Heart left ventricle (tissue), 16 donors: Measurements from ENCODE around the gene NUDT3. TPM values are rescaled to one million over a fixed set of nuclear protein-coding genes. Genes with fewer than 3 reads are reported as not detected.
A peak's percentile ranks its signal among the peaks of the same experiment; 100 is the strongest.
"Not testable (repeated sequence)": the region's sequence is repeated elsewhere in the genome, so short reads cannot be mapped to it uniquely, and the experiment has no call there.

Source experiments
- ATAC-seq, 4 donors: fragments of 200-7000 bp; cut with Tn5 transposase; one replicate each; pipeline ENCODE4 v1.9.1; 2020 to 2022; ENCODE audit warnings: moderate library complexity in 4 of 4, mild to moderate bottlenecking in 3 of 4, moderate number of reproducible peaks in 1 of 4
- DNase-seq, 5 donors: peaks; one replicate each; pipeline ENCODE4 v3.0.0-alpha.2; 2020
- H3K27ac ChIP-seq, 12 donors: fragments of 200-600 bp; sonication (generic) in 4 of 12; one replicate each; pipeline versions ENCODE4 v1.5.0 to v1.8.0; 2016 to 2022; ENCODE audit warnings: mild to moderate bottlenecking in 2 of 12
- H3K27me3 ChIP-seq, 9 donors: fragments of 200-600 bp; sonication (generic) in 2 of 9; one replicate each; pipeline versions ENCODE4 v1.5.1 to v1.8.0; 2016 to 2022; ENCODE audit warnings: mild to moderate bottlenecking in 3 of 9
- H3K36me3 ChIP-seq, 9 donors: fragments of 200-600 bp; sonication (generic) in 2 of 9; one replicate each; pipeline versions ENCODE4 v1.5.0 to v1.8.0; 2018 to 2022; ENCODE audit warnings: mild to moderate bottlenecking in 2 of 9
- H3K4me1 ChIP-seq, 12 donors: fragments of 200-600 bp; sonication (generic) in 4 of 12; one replicate each; pipeline versions ENCODE4 v1.5.0 to v1.8.0; 2016 to 2022; ENCODE audit warnings: mild to moderate bottlenecking in 3 of 12
- H3K4me3 ChIP-seq, 12 donors: fragments of 200-600 bp; sonication (generic) in 4 of 12; one replicate each; pipeline versions ENCODE4 v1.5.0 to v1.8.0; 2017 to 2022; ENCODE audit warnings: mild to moderate bottlenecking in 9 of 12, moderate library complexity in 4 of 12
- H3K9me3 ChIP-seq, 12 donors: fragments of 200-600 bp; sonication (generic) in 4 of 12; one replicate each; pipeline versions ENCODE4 v1.5.0 to v1.8.0; 2016 to 2022; ENCODE audit warnings: mild to moderate bottlenecking in 1 of 12
- POLR2A ChIP-seq, 2 donors: fragments of 450-650 bp; IDR thresholded peaks; one replicate each; pipeline ENCODE4 v1.6.1; 2017; ENCODE audit warnings: antibody characterized with exemption in 2 of 2, mild to moderate bottlenecking in 2 of 2, moderate library complexity in 2 of 2
- WGBS, 4 donors: extraction: QIAGEN DNeasy Blood & Tissue Kit in 2 of 4; methylation state at CpG; one replicate each; pipeline versions ENCODE4 v1.1.5 to v1.1.7; 2013 to 2018; 5-methylcytosine and 5-hydroxymethylcytosine counted together
- intact Hi-C, 10 donors: fragments of 100-400 bp; cut with DNase I; formaldehyde crosslinking; loops; one replicate each; pipeline versions ENCODE4 v1.11.1 to v1.14.2; 2022
- polyA plus RNA-seq, 2 donors: library from polyadenylated mRNA; stranded (reverse); fragments of 200-250 nt; gene quantifications; one replicate each; pipeline ENCODE4 v1.2.3, GENCODE V29; 2013
- total RNA-seq, 9 donors: library from RNA; depleted of rRNA in 2 of 9; stranded (reverse); fragments of >200 nt in 2 of 9; fragmentation: NEBNext Ultra II Directional in 3 of 9; extraction: Animal tissue kit (Norgen Biotek cat#: 25700) in 3 of 9; gene quantifications; one replicate each; pipeline versions ENCODE4 v1.1.0 to v1.2.4, GENCODE V29; 2016 to 2023
- TF ChIP-seq, protein P1 (sequence below), 12 donors: fragments of 200-600 bp; sonication (generic) in 4 of 12; IDR thresholded peaks; one replicate each; pipeline versions ENCODE4 v1.5.0 to v1.8.0; 2018 to 2022; ENCODE audit warnings: antibody characterized with exemption in 12 of 12, mild to moderate bottlenecking in 5 of 12
- donor health status: ischemic (EF 13 %, LVEDD 7.1; RV severe dilation, severe dysfunction).
- donor health status: healthy with polysubstance abuse.
- donor health status: DM: no; HTN: yes; CAD: no.
- donor health status: DM: no; HTN: no; CAD: no.
- donor health status: ischemic (EF 25% LVEDD 6.9; RV normal size, moderate dysfunction).
- donor health status: ischemic (EF 25% LVEDD 5.7; RV mildly dilated, moderate dysfunction).
- donor health status: healthy.
- donor health status: DM: yes; HTN: yes; CAD: no.
- donor health status: ischemic (EF 35%, LVEDD 5.7; RV mildly dilated, moderate dysfunction).
- donor health status: nonischemic (EF 11% LVEDD 7.7; RV severe dilation, severe dysfunction).
- donor health status: DM: yes; HTN: yes; CAD: no.
- donor health status: PGD.
- donor health status: ischemic (EF 29% LVEDD 5.4; RV normal size, mild dysfunction).
- donor health status: nonischemic (EF 23%, LVEDD 6.1; RV moderate dilation, normal function).

Gene NUDT3
- total and polyA plus RNA-seq, 11 donors, result 15.9 to 68.4 (median 54.5) TPM

DNA sequence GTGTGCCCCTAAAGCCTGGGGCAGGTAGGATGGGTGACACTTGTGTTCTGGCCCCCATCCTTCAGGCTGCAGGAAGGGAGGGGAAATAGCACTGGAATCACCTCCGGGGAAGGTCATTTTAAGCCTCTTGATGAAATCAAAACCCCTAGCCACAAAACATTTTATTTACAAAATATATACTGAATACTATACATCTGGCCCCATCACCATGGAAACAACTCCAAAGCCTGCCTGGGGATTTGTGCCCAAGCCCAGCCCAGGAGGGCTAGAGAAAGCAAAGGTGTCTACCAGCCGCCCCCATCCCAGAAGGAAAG, 146.3 kb downstream of the NUDT3 start:
- no peak for TF ChIP-seq POLR2A (IDR thresholded peaks at IDR 0.05)
- TF ChIP-seq, protein P1, sequence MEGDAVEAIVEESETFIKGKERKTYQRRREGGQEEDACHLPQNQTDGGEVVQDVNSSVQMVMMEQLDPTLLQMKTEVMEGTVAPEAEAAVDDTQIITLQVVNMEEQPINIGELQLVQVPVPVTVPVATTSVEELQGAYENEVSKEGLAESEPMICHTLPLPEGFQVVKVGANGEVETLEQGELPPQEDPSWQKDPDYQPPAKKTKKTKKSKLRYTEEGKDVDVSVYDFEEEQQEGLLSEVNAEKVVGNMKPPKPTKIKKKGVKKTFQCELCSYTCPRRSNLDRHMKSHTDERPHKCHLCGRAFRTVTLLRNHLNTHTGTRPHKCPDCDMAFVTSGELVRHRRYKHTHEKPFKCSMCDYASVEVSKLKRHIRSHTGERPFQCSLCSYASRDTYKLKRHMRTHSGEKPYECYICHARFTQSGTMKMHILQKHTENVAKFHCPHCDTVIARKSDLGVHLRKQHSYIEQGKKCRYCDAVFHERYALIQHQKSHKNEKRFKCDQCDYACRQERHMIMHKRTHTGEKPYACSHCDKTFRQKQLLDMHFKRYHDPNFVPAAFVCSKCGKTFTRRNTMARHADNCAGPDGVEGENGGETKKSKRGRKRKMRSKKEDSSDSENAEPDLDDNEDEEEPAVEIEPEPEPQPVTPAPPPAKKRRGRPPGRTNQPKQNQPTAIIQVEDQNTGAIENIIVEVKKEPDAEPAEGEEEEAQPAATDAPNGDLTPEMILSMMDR (IDR thresholded peaks at IDR 0.05), result no peak
- 72 to 80% (median 77%) methylated on average over 2 of the region's 2 CpGs for WGBS, 4 donors
- peaks cover 0 to 49% (median 29%) of the 10 kb centered on the region in 12 donors for H3K4me1 ChIP-seq

DNA sequence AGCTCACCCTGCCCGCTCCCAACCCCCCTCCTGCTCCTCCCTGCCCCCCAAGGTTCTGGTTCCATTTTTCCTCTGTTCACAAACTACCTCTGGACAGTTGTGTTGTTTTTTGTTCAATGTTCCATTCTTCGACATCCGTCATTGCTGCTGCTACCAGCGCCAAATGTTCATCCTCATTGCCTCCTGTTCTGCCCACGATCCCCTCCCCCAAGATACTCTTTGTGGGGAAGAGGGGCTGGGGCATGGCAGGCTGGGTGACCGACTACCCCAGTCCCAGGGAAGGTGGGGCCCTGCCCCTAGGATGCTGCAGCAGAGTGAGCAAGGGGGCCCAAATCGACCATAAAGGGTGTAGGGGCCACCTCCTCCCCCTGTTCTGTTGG, 146.7 kb downstream of the NUDT3 start:
- DNase-seq, result peak in 1 of 5 donors; percentile 1
- not testable (repeated sequence) for ATAC-seq, H3K4me3 ChIP-seq, H3K27ac ChIP-seq, H3K27me3 ChIP-seq, H3K9me3 ChIP-seq
- H3K36me3 ChIP-seq, result peaks cover 0 to 30% (median 2%) of the 10 kb centered on the region in 9 donors
- 78 to 85% (median 84%) methylated on average over 7 of the region's 7 CpGs for WGBS, 4 donors
- H3K4me1 ChIP-seq, result peaks cover 0 to 49% (median 29%) of the 10 kb centered on the region in 12 donors
- intact Hi-C loops, result loop anchor here in 5 of 10 donors (2.0 to 10.0 kb wide), 4 partner anchors 48 to 359 kb away; no protein-coding TSS in a partner anchor

More for the DNA sequence above, 146.3 kb downstream of the NUDT3 start:
- ATAC-seq, result no peak
- Histone ChIP-seq H3K27me3 (no peaks in the 10 kb centered on the region), H3K9me3 (no peaks in the 10 kb centered on the region), H3K27ac (no peak overlapping the region), H3K4me3 (no peak overlapping the region), H3K36me3 (peaks cover 0 to 25% (median 1%) of the 10 kb centered on the region in 9 donors)
- peak in 1 of 5 donors; percentile 0 for DNase-seq
- intact Hi-C loops, result loop anchor here in 5 of 10 donors (2.0 to 10.0 kb wide), 4 partner anchors 49 to 359 kb away; no protein-coding TSS in a partner anchor

DNA sequence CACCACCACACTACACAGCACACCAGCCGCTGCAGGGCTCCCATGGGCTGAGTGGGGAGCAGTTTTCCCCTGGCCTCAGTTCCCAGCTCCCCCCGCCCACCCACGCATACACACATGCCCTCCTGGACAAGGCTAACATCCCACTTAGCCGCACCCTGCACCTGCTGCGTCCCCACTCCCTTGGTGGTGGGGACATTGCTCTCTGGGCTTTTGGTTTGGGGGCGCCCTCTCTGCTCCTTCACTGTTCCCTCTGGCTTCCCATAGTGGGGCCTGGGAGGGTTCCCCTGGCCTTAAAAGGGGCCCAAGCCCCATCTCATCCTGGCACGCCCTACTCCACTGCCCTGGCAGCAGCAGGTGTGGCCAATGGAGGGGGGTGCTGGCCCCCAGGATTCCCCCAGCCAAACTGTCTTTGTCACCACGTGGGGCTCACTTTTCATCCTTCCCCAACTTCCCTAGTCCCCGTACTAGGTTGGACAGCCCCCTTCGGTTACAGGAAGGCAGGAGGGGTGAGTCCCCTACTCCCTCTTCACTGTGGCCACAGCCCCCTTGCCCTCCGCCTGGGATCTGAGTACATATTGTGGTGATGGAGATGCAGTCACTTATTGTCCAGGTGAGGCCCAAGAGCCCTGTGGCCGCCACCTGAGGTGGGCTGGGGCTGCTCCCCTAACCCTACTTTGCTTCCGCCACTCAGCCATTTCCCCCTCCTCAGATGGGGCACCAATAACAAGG, 147.3 kb downstream of the NUDT3 start:
- intact Hi-C loops, result loop anchor here in 5 of 10 donors (5.0 to 10.0 kb wide), 3 partner anchors 48 to 360 kb away; no protein-coding TSS in a partner anchor
- Histone ChIP-seq H3K4me1 (peaks cover 0 to 48% (median 27%) of the 10 kb centered on the region in 12 donors), H3K27ac (peak overlapping the region in 1 of 12 donors; percentile 72), H3K36me3 (peaks cover 0 to 33% (median 2%) of the 10 kb centered on the region in 9 donors)
- H3K4me3 ChIP-seq, H3K9me3 ChIP-seq, ATAC-seq, H3K27me3 ChIP-seq: not testable (repeated sequence)
- WGBS, 4 donors, result 83 to 87% (median 86%) methylated on average over 12 to 13 of the region's 13 CpGs
- peak in 1 of 5 donors; percentile 30 for DNase-seq

DNA sequence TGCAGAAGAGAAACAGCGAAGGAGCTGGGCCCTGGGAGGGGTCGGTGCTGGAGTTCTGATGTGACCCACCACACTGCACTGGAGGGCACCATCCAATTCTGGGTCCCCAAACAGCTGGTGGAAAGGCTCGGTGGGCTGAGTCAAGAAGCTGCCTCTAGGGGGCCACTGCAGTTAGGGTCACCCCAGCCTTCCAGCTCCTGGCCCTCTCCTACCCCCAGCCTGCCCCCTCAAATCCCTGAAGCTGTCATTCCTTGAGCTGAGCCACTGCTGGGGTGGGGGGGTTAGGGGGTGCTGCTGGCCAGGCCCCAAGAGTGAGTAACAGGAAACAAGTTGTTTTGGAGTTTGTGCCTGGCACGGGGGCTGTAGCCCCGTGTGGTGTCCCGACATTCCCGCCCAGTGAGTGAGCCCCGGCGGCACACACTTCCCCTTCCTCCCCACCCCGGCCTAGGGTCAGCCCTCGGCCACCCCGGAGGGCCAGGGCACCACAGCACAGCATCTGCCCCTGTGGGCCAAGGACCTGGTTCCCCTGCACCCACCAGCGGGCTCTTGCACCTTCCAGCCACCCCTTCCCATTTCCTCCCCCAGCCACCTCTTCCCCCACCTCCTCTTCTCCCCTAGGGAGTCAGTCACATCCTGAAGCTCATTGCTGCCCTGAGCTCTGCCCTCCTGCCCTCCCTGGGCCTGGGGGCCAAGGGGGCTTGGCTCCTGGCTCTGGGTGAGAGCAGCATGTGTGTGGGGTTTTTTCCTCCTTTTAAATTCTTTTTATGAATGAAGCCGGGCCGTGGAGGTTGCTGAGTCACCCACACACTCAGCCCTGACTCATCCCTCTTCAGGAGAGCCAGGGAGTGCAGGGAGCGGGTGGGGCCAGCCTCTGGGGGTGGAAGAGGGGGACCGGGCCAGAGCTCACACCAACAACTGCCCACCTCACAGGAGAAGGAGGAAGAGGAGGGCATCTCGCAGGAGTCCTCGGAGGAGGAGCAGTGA, 148.3 kb downstream of the NUDT3 start:
- no peaks in the 10 kb centered on the region for H3K27me3 ChIP-seq
- H3K4me3 ChIP-seq, result peak overlapping the region in 1 of 12 donors; percentile 18
- no peak for TF ChIP-seq POLR2A (IDR thresholded peaks at IDR 0.05)
- TF ChIP-seq, protein P1 (IDR thresholded peaks at IDR 0.05), result peak in 3 of 12 donors; percentile 24 to 28 (median 28)
- 32 to 55% (median 42%) methylated on average over 11 to 19 of the region's 19 CpGs for WGBS, 4 donors
- intact Hi-C loops, result loop anchor here in 2 of 10 donors (5.0 to 10.0 kb wide), 2 partner anchors 47 to 361 kb away; no protein-coding TSS in a partner anchor
- peaks cover 0 to 38% (median 18%) of the 10 kb centered on the region in 12 donors for H3K4me1 ChIP-seq
- ATAC-seq (peak in 3 of 4 donors; percentile 38 to 57 (median 45)), DNase-seq (peak in 4 of 5 donors; percentile 50 to 86 (median 69))
- H3K9me3 ChIP-seq, result no peaks in the 10 kb centered on the region
- peak overlapping the region in 5 of 12 donors; percentile 3 to 78 (median 72) for H3K27ac ChIP-seq
- peaks cover 0 to 33% (median 2%) of the 10 kb centered on the region in 9 donors for H3K36me3 ChIP-seq
